Adrenal gland (tissue), 12 donors: Measurements from ENCODE around the gene ARF1. TPM values are rescaled to one million over a fixed set of nuclear protein-coding genes. Genes with fewer than 3 reads are reported as not detected.

Experiments used
- microRNA-seq, 3 donors: library from miRNA; unstranded; fragments of <30 nt; microRNA quantifications; one replicate each; pipeline ENCODE4, GENCODE V29; 2017 to 2020
- polyA plus RNA-seq, 3 donors: library from polyadenylated mRNA; stranded (reverse); fragments of 200-250 nt in 2 of 3; fragments of 350-450 nt in 1 of 3; fragmentation: Illumina TruSeq in 1 of 3; extraction: RNeasy Lipid Tissue Mini Kit (QIAGEN cat#74804) in 1 of 3; gene quantifications; one replicate each; pipeline ENCODE4 v1.2.3, GENCODE V29; 2013 to 2014
- small RNA-seq, 2 donors: library from RNA; depleted of rRNA; stranded (forward); fragments of <200 nt; gene quantifications; one replicate each; pipeline ENCODE3, GENCODE V24; 2016
- total RNA-seq, 9 donors: library from RNA; depleted of rRNA in 4 of 9; stranded (reverse); fragments of >200 nt in 4 of 9; fragments of 120-200 nt in 1 of 9; fragmentation: NEBNext Ultra II Directional in 1 of 9; extraction: Animal tissue kit (Norgen Biotek cat#: 25700) in 1 of 9; gene quantifications; one replicate each; pipeline versions ENCODE4 v1.1.0 to v1.2.4, GENCODE V29; 2013 to 2023
- donor health status: healthy with polysubstance abuse.
- donor health status: Bipolar disorder and iron deficiency.
- donor health status: DM: yes; HTN: yes; CAD: no.
- donor health status: DM: no; HTN: no; CAD: no.
- donor health status: DM: no; HTN: no; CAD: no.
- donor health status: DM: yes; HTN: yes; CAD: no.

ARF1 gene
- total and polyA plus RNA-seq, 12 donors, result 200 to 611 (median 381) TPM

Small RNA genes lying within 50 kb of the gene (microRNA-seq; reads per million reads assigned to microRNA genes)
- 1.8 to 2.6 (median 1.9) reads per million in 3 donors for gene MIR3620

Small RNA genes lying within 50 kb of the gene (small RNA-seq; reads per million reads assigned to genes)
- gene AL359510.1, result 0 reads per million in 2 donors

Other genes starting within 250 kb of the ARF1 start
- gene WNT9A, start 134.8 kb upstream of the ARF1 start, total RNA-seq, result 1 to 10 TPM in 5 of 9 donors, under 1 TPM in 4; 0.28 to 2.9 (median 1.6) TPM
- 1 to 10 TPM in 1 of 3 donors, under 1 TPM in 2; 0.18 to 1.1 (median 0.64) TPM for gene WNT9A, start 134.8 kb upstream of the ARF1 start, polyA plus RNA-seq
- not detected for gene WNT3A, start 75.7 kb upstream of the ARF1 start, total RNA-seq
- gene WNT3A, start 75.7 kb upstream of the ARF1 start, polyA plus RNA-seq, result not detected
- 10 to 100 TPM in 7 of 9 donors, 1 to 10 TPM in 2; 8.0 to 24.8 (median 14.0) TPM for gene C1orf35, start 20.6 kb downstream of the ARF1 start, total RNA-seq
- gene C1orf35, start 20.6 kb downstream of the ARF1 start, polyA plus RNA-seq, result 10 to 100 TPM in 2 of 3 donors, 1 to 10 TPM in 1; 5.0 to 42.0 (median 36.0) TPM
- gene MRPL55, start 26.6 kb downstream of the ARF1 start, total RNA-seq, result 100 to 1,000 TPM in 2 of 9 donors, 10 to 100 TPM in 7; 56.4 to 120 (median 67.6) TPM
- 100 to 1,000 TPM in 2 of 3 donors, 10 to 100 TPM in 1; 25.1 to 309 (median 303) TPM for gene MRPL55, start 26.6 kb downstream of the ARF1 start, polyA plus RNA-seq
- gene GUK1, start 57.6 kb downstream of the ARF1 start, total RNA-seq, result 100 to 1,000 TPM; 162 to 427 (median 232) TPM
- 100 to 1,000 TPM in 2 of 3 donors, 10 to 100 TPM in 1; 42.3 to 414 (median 388) TPM for gene GUK1, start 57.6 kb downstream of the ARF1 start, polyA plus RNA-seq
- gene GJC2, start 67.2 kb downstream of the ARF1 start, total RNA-seq, result 1 to 10 TPM in 7 of 9 donors, under 1 TPM in 2; 0.72 to 4.1 (median 1.2) TPM
- gene GJC2, start 67.2 kb downstream of the ARF1 start, polyA plus RNA-seq, result 1 to 10 TPM in 2 of 3 donors, under 1 TPM in 1; 0.05 to 2.1 (median 1.8) TPM
- gene IBA57, start 83.1 kb downstream of the ARF1 start, total RNA-seq, result 10 to 100 TPM in 8 of 9 donors, 1 to 10 TPM in 1; 6.2 to 40.6 (median 16.1) TPM
- 1 to 10 TPM; 1.4 to 3.8 (median 2.9) TPM for gene IBA57, start 83.1 kb downstream of the ARF1 start, polyA plus RNA-seq
- gene OBSCN, start 125.3 kb downstream of the ARF1 start, total RNA-seq, result 10 to 100 TPM in 1 of 9 donors, 1 to 10 TPM in 8; 2.4 to 10.2 (median 5.5) TPM
- gene OBSCN, start 125.3 kb downstream of the ARF1 start, polyA plus RNA-seq, result 10 to 100 TPM in 1 of 3 donors, 1 to 10 TPM in 1, under 1 TPM in 1; 0.90 to 18.0 (median 6.3) TPM